Endothelial cell of umbilical vein (primary cell): Measurements from ENCODE around the gene ZPBP2. TPM values are rescaled to one million over a fixed set of nuclear protein-coding genes. Genes with fewer than 3 reads are reported as not detected.

Experiments
- BruUV-seq: library from RNA; stranded (reverse); fragments of 400-500 nt; replicated peaks from 2 replicates; lab custom pipeline; 2021; lab: Mats Ljungman, UMichigan
- CTCF ChIA-PET: fragments of 300-600, 350-600 bp; sonication (Branson Sonifier 250); formaldehyde crosslinking; loops from one replicate; lab custom pipeline; 2021; ENCODE audit warnings: antibody characterized with exemption, inconsistent platforms; lab: Charles Lee
- POLR2A ChIA-PET: fragments of 300-600, 350-600 bp; sonication (Branson Sonifier 250); formaldehyde crosslinking; loops from one replicate; lab custom pipeline; 2021; ENCODE audit warnings: antibody characterized with exemption, inconsistent platforms; lab: Charles Lee
- DNase-seq: peaks from one replicate; pipeline ENCODE4 v3.0.0-alpha.2; 2011; ENCODE audit warnings: low read depth, low spot score
- FAIRE-seq: peaks from 2 replicates; lab custom pipeline; 2011; peaks lifted over from hg19 to GRCh38; lab: Jason Lieb, UNC
- H2AFZ ChIP-seq: 2 replicates; pipeline ENCODE4 v1.6.0; 2012; ENCODE audit warnings: low read depth, low read length, control low read depth, inconsistent platforms
- H3K27ac ChIP-seq: 2 replicates; pipeline ENCODE4 v1.5.1; 2011; ENCODE audit warnings: low read depth, mild to moderate bottlenecking, control low read depth, low read length, moderate library complexity; ENCODE audit not compliant: insufficient read depth
- H3K27me3 ChIP-seq, 2 experiments: 2 replicates each; pipeline versions ENCODE4 v1.6.0 to v1.6.1; 2011; ENCODE audit warnings: low read length in 2 of 2, mixed read lengths in 1 of 2; ENCODE audit not compliant: control insufficient read depth in 2 of 2, insufficient read depth in 2 of 2
- H3K36me3 ChIP-seq, 2 experiments: 2 replicates in 1 of 2; 3 replicates in 1 of 2; pipeline ENCODE4 v1.5.1; 2011; ENCODE audit warnings: low read length in 2 of 2, mild to moderate bottlenecking in 1 of 2, moderate library complexity in 1 of 2; ENCODE audit not compliant: control insufficient read depth in 2 of 2, insufficient read depth in 2 of 2; ENCODE audit errors: extremely low read depth in 1 of 2
- H3K4me1 ChIP-seq: 3 replicates; pipeline ENCODE4 v1.5.1; 2011; ENCODE audit warnings: mild to moderate bottlenecking, low read length; ENCODE audit not compliant: control insufficient read depth, insufficient read depth; ENCODE audit errors: extremely low read depth
- H3K4me2 ChIP-seq: 2 replicates; pipeline ENCODE4 v1.6.1; 2011; ENCODE audit warnings: low read length, control low read depth, mixed read lengths; ENCODE audit not compliant: insufficient read depth
- H3K4me3 ChIP-seq, 3 experiments: fragments of 200-600 bp in 1 of 3; sonication (generic), shearing (Covaris generic) in 1 of 3; replicated peaks in 1 of 3; 2 replicates each; pipeline ENCODE4 v1.5.1; 2011 to 2016; ENCODE audit warnings: control low read depth in 3 of 3, low read length in 3 of 3, mild to moderate bottlenecking in 2 of 3, inconsistent platforms in 1 of 3, low read depth in 1 of 3, moderate library complexity in 1 of 3; ENCODE audit not compliant: insufficient read depth in 1 of 3
- H3K79me2 ChIP-seq: 2 replicates; pipeline ENCODE4 v1.6.0; 2012; ENCODE audit warnings: low read length, inconsistent platforms; ENCODE audit not compliant: control insufficient read depth, insufficient read depth
- H3K9ac ChIP-seq: replicated peaks from 2 replicates; pipeline ENCODE3; 2011; ENCODE audit warnings: low read length, control low read depth; ENCODE audit not compliant: insufficient read depth; ENCODE audit errors: extremely low read depth
- H3K9me1 ChIP-seq: replicated peaks from 3 replicates; pipeline ENCODE4 v1.6.0; 2011; ENCODE audit warnings: mild to moderate bottlenecking, low read length; ENCODE audit not compliant: control insufficient read depth, insufficient read depth; ENCODE audit errors: extremely low read depth
- H3K9me3 ChIP-seq: replicated peaks from 2 replicates; pipeline ENCODE4 v1.5.1; 2012; ENCODE audit warnings: low read length, inconsistent platforms; ENCODE audit not compliant: control insufficient read depth, insufficient read depth
- H4K20me1 ChIP-seq: replicated peaks from 2 replicates; pipeline ENCODE3; 2011; ENCODE audit warnings: mild to moderate bottlenecking, low read length; ENCODE audit not compliant: control insufficient read depth, insufficient read depth; ENCODE audit errors: extremely low read depth
- CTCF ChIP-seq, 2 donors: IDR thresholded peaks; 1 replicate in 1 of 2; 2 replicates in 1 of 2; pipeline ENCODE4 v1.5.1; 2011; ENCODE audit warnings: low read length in 2 of 2, mild to moderate bottlenecking in 2 of 2, moderate library complexity in 2 of 2, control low read depth in 1 of 2, inconsistent platforms in 1 of 2, low read depth in 1 of 2; ENCODE audit not compliant: insufficient read depth in 1 of 2; ENCODE audit errors: extremely low read depth in 1 of 2
- EZH2 ChIP-seq: IDR thresholded peaks from 2 replicates; pipeline ENCODE4 v1.6.1; 2012; ENCODE audit warnings: borderline replicate concordance, low read depth, mild to moderate bottlenecking, moderate library complexity, low read length, inconsistent platforms; ENCODE audit not compliant: severe bottlenecking
- FOS ChIP-seq: IDR thresholded peaks from 2 replicates; pipeline ENCODE4 v1.6.1; 2011; ENCODE audit warnings: mild to moderate bottlenecking, low read length, moderate library complexity, borderline replicate concordance; ENCODE audit not compliant: insufficient read depth
- GATA2 ChIP-seq: IDR thresholded peaks from 2 replicates; pipeline ENCODE4 v1.7.0; 2011; ENCODE audit warnings: low read depth, mild to moderate bottlenecking, moderate library complexity, mixed read lengths, low read length; ENCODE audit not compliant: insufficient read length, insufficient read depth
- JUN ChIP-seq: IDR thresholded peaks from 2 replicates; pipeline ENCODE4 v1.6.1; 2011; ENCODE audit warnings: borderline replicate concordance, low read depth; ENCODE audit not compliant: insufficient read length, insufficient read depth
- MAX ChIP-seq: IDR thresholded peaks from 2 replicates; pipeline ENCODE4 v1.6.1; 2011; ENCODE audit not compliant: insufficient read depth, insufficient read length
- MYC ChIP-seq: IDR thresholded peaks from one replicate; pipeline ENCODE4 v1.6.1; 2011; ENCODE audit warnings: mild to moderate bottlenecking, low read depth, low read length
- POLR2A ChIP-seq: IDR thresholded peaks from 2 replicates; pipeline ENCODE4 v1.6.1; 2012; ENCODE audit warnings: low read depth, mild to moderate bottlenecking, control low read depth, low read length
- POLR2AphosphoS5 ChIP-seq: IDR thresholded peaks from 2 replicates; pipeline ENCODE4 v1.6.1; 2012; ENCODE audit warnings: low read depth, mild to moderate bottlenecking, control low read depth, low read length, moderate library complexity; ENCODE audit not compliant: insufficient read depth
- dilution Hi-C: fragments of 300-500 bp; cut with MboI; formaldehyde crosslinking; loops from one replicate; pipeline ENCODE4 v1.15.0; 2019; ENCODE audit warnings: low sequenced_read_pairs; ENCODE audit not compliant: extremely low pct_ligation_motif_present
- intact Hi-C: fragments of 100-400 bp; cut with micrococcal nuclease; formaldehyde crosslinking; loops from one replicate; pipeline ENCODE4 v1.10.0; 2022
- polyA plus RNA-seq, 4 experiments: library from polyadenylated mRNA; depleted of rRNA in 3 of 4; stranded (reverse) in 3 of 4; unstranded in 1 of 4; fragments of >200 nt; gene quantifications; 2 replicates each; pipeline versions ENCODE4 v1.2.1 to v1.2.3, GENCODE V29; 2011 to 2012; ENCODE audit warnings: missing spikeins in 1 of 4
- total RNA-seq: library from RNA; stranded (reverse); gene quantifications from 2 replicates; pipeline ENCODE4 v1.2.3, GENCODE V29; 2021

The ZPBP2 gene
- total and polyA plus RNA-seq, 2 donors (not counting 3 experiments of a cell fraction or from before 2014, with no cell fraction given) = not detected

GRCh38 chr17:39822051-39822451 is 46.0 kb upstream of the ZPBP2 start:
- H3K4me3 ChIP-seq = no peak overlapping the region
- no peaks in the 10 kb centered on the region for H3K9me1 ChIP-seq
- no peak overlapping the region for H3K27ac ChIP-seq
- H3K4me1 ChIP-seq = no peaks in the 10 kb centered on the region
- H3K9ac ChIP-seq = no peak overlapping the region
- H3K36me3 ChIP-seq = no peaks in the 10 kb centered on the region
- H3K9me3 ChIP-seq = peaks cover 2% of the 10 kb centered on the region
- no peak overlapping the region for H2AFZ ChIP-seq
- no peaks in the 10 kb centered on the region for H4K20me1 ChIP-seq
- FAIRE-seq = no peak
- H3K4me2 ChIP-seq = no peak overlapping the region
- CTCF ChIA-PET = interaction anchor here (0.8 kb wide), 1 partner anchor 200 kb away, joined by 3 read pairs; no protein-coding TSS in a partner anchor
- no peaks in the 10 kb centered on the region for H3K79me2 ChIP-seq
- no peak for TF ChIP-seq GATA2
- TF ChIP-seq JUN = no peak
- no peak for TF ChIP-seq FOS
- TF ChIP-seq CTCF (IDR thresholded peaks at IDR 0.05; ENCODE audit: extremely low read depth in 1 of 2, insufficient read depth in 1 of 2, low read depth in 1 of 2, low read length in 2 of 2) = no peak
- no peak for TF ChIP-seq EZH2
- TF ChIP-seq MAX = no peak
- no peak for TF ChIP-seq POLR2A
- no peak for TF ChIP-seq MYC
- TF ChIP-seq POLR2AphosphoS5 = no peak
- POLR2A ChIA-PET = no interaction called here
- BruUV-seq = no TSS peak
- peaks cover 2 to 8% of the 10 kb centered on the region in 2 experiments for H3K27me3 ChIP-seq
- intact Hi-C loops (loop anchor here (5.0 kb wide), 1 partner anchor 345 kb away; no protein-coding TSS in a partner anchor), dilution Hi-C loops (no loop called here)
- DNase-seq = no peak
